ENCODE measurements around the gene LVRN. TPM values are rescaled to one million over a fixed set of nuclear protein-coding genes. Genes with fewer than 3 reads are reported as not detected.
"Not testable (repeated sequence)": the region's sequence is repeated elsewhere in the genome, so short reads cannot be mapped to it uniquely, and the experiment has no call there.

The LVRN gene
- total RNA-seq (under 1 TPM; 0.06 to 0.45 TPM), polyA plus RNA-seq (ENCODE audit: insufficient read length in 6 of 6) (1 to 10 TPM in 5 of 6 donors, under 1 TPM in 1; 0.88 to 1.9 (median 1.5) TPM)
- long read RNA-seq, donor 1, partial matches to known transcripts, result 0 of 1 reads
- long read RNA-seq, donor 1, other reads (novel, unspliced or antisense), result 0 of 1 reads
- long read RNA-seq, donor 2, result 0 reads
- long read RNA-seq, donor 3, result 0 reads
- long read RNA-seq, donor 4, result 0 reads
- long read RNA-seq, donor 5, result 0 reads
- long read RNA-seq, donor 6, result 0 reads
- long read RNA-seq, donor 7, result 0 reads
- long read RNA-seq, donor 8, result 0 reads
- long read RNA-seq, donor 9, result 0 reads
- long read RNA-seq, donor 10, result 0 reads
- long read RNA-seq, donor 11, partial matches to known transcripts, result 0 of 1 reads
- long read RNA-seq, donor 11, other reads (novel, unspliced or antisense), result 0 of 1 reads
- long read RNA-seq, donor 12, result 0 reads

- intact Hi-C loops (cut with DNase I), result no loop called here
- TF ChIP-seq, protein P1, sequence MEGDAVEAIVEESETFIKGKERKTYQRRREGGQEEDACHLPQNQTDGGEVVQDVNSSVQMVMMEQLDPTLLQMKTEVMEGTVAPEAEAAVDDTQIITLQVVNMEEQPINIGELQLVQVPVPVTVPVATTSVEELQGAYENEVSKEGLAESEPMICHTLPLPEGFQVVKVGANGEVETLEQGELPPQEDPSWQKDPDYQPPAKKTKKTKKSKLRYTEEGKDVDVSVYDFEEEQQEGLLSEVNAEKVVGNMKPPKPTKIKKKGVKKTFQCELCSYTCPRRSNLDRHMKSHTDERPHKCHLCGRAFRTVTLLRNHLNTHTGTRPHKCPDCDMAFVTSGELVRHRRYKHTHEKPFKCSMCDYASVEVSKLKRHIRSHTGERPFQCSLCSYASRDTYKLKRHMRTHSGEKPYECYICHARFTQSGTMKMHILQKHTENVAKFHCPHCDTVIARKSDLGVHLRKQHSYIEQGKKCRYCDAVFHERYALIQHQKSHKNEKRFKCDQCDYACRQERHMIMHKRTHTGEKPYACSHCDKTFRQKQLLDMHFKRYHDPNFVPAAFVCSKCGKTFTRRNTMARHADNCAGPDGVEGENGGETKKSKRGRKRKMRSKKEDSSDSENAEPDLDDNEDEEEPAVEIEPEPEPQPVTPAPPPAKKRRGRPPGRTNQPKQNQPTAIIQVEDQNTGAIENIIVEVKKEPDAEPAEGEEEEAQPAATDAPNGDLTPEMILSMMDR (IDR thresholded peaks at IDR 0.05), result no peak
- Histone ChIP-seq H3K4me1 (peaks cover 10 to 21% of the 10 kb centered on the region in 2 donors), H3K36me3 (no peaks in the 10 kb centered on the region), H3K4me3 (peak within 1 kb of the TSS; percentile 17 to 26), H3K27me3 (peaks cover 54 to 85% of the 10 kb centered on the region in 2 donors), H3K9me3 (no peaks in the 10 kb centered on the region), H3K27ac (no peak within 1 kb of the TSS)
- no peak for ATAC-seq
- DNase-seq, result peak in 1 of 4 donors; percentile 62
These were observed at the start of gene LVRN for GRCh38 chr5:115962239-115962564. Gene LVRN (plus strand): TSS chr5:115962475. CDS start chr5:115962618, 143 bp downstream.

GRCh38 chr5:115913623-115914400 lies 48.5 kb upstream of the LVRN start:
- H3K27ac ChIP-seq; H3K4me1 ChIP-seq; intact Hi-C loops (cut with DNase I); H3K4me3 ChIP-seq; ATAC-seq; DNase-seq; H3K27me3 ChIP-seq; H3K9me3 ChIP-seq: not testable (repeated sequence)
- H3K36me3 ChIP-seq, result peaks cover 0 to 11% of the 10 kb centered on the region in 2 donors

DNA sequence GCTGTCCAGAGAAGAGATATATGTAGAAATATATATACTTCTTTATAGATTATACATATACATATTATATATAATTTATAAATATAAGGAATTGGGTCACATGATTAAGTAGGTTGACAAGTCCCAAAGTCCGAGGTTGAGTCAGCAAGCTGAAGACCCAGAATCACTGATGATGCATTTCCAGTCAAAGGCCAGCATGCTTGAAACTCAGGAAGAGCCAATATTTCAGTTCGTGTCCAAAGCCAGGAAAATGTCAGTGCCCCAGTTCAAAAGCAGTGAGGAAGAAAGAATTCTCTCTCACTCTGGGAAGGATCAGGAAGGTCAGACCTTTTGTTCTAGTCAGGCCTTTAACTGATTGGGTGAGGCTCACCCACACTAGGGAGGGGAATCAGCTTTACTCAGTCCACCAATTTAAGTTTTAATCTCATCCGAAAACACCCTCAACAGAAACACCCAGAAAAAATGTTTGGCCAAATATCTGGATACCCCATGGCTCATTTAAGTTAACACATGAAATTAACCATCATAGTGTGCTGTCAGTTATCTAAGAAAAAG lies 42.0 kb upstream of the LVRN start:
- peaks cover 0 to 4% of the 10 kb centered on the region in 2 donors for H3K36me3 ChIP-seq
- TF ChIP-seq, protein P1 (IDR thresholded peaks at IDR 0.05), result no peak
- DNase-seq, result no peak
- H3K4me3 ChIP-seq, result no peak overlapping the region
- H3K27me3 ChIP-seq, result no peaks in the 10 kb centered on the region
- intact Hi-C loops (cut with DNase I), result no loop called here
- no peak for ATAC-seq
- H3K4me1 ChIP-seq, result no peaks in the 10 kb centered on the region
- no peak overlapping the region for H3K27ac ChIP-seq
- H3K9me3 ChIP-seq, result no peaks in the 10 kb centered on the region

DNA sequence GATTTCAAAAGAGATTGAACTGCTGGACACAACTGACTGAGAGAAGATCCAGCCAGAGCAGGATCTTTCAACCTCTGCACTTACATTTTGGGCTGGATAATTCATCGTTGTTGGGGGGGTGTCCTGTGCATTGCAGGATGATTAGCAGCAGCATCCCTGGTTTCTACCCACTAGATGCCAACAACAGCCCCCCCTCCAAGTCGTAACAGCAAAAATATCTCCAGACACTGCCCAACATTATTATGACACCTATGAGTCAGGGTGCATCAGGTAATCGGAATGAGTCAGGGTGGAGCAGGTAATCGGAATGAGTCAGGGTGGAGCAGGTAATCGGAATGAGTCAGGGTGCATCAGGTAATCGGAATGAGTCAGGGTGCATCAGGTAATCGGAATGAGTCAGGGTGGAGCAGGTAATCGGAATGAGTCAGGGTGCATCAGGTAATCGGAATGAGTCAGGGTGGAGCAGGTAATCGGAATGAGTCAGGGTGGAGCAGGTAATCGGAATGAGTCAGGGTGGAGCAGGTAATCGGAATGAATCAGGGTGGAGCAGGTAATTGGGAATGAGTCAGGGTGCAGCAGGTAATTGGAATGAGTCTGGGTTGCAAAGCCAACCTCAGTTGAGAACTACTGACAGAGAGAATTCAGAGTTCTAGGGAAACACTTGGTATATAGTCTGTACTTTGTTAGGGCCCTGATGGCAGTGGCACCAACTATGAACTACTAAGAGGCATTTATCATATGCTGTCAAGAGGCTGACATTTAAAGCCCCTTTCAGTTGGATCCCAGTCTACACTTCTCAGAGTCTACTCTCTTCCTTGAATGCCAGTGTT lies 33.5 kb upstream of the LVRN start:
- H3K36me3 ChIP-seq; H3K27ac ChIP-seq; H3K9me3 ChIP-seq; H3K27me3 ChIP-seq; H3K4me3 ChIP-seq; intact Hi-C loops (cut with DNase I); DNase-seq; ATAC-seq; H3K4me1 ChIP-seq: not testable (repeated sequence)

GRCh38 chr5:115930171-115930570 lies 32.1 kb upstream of the LVRN start:
- H3K36me3 ChIP-seq; H3K27ac ChIP-seq; H3K4me3 ChIP-seq; H3K27me3 ChIP-seq; ATAC-seq; DNase-seq; H3K4me1 ChIP-seq; intact Hi-C loops (cut with DNase I); H3K9me3 ChIP-seq: not testable (repeated sequence)

GRCh38 chr5:115930630-115931337 lies 31.5 kb upstream of the LVRN start:
- DNase-seq (no peak), ATAC-seq (no peak)
- TF ChIP-seq, protein P1 (IDR thresholded peaks at IDR 0.05), result no peak
- no peak overlapping the region for H3K4me3 ChIP-seq
- no peaks in the 10 kb centered on the region for H3K9me3 ChIP-seq
- no peaks in the 10 kb centered on the region for H3K27me3 ChIP-seq
- no peak overlapping the region for H3K27ac ChIP-seq
- no peaks in the 10 kb centered on the region for H3K36me3 ChIP-seq
- H3K4me1 ChIP-seq, result no peaks in the 10 kb centered on the region
- intact Hi-C loops (cut with DNase I), result no loop called here

All from left lung (tissue), 14 donors.